Measurements from ENCODE around the gene BSX.

The BSX gene

GRCh38 chr11:122951211-122951610 is 30.4 kb downstream of the BSX start:
- no peak for DNase-seq

GRCh38 chr11:122938557-122938956 is 43.1 kb downstream of the BSX start:
- no peak for DNase-seq

GRCh38 chr11:122937983-122938382 is 43.7 kb downstream of the BSX start:
- no peak for DNase-seq

GRCh38 chr11:122933416-122933815 is 48.2 kb downstream of the BSX start:
- no peak for DNase-seq

- no peak for DNase-seq
These were observed 50.1 kb downstream of the BSX start for GRCh38 chr11:122931510-122931909.

All from amniotic stem cell (primary cell).